Mesodermal cell (in vitro differentiated cells): ENCODE measurements around the gene TP53I11.

Source experiments
- H3K27ac ChIP-seq: 2 replicates; pipeline ENCODE4 v1.7.0; 2013; ENCODE audit warnings: mild to moderate bottlenecking, low read depth, low read length, moderate library complexity; ENCODE audit not compliant: severe bottlenecking
- H3K36me3 ChIP-seq: 2 replicates; pipeline ENCODE4 v1.7.1; 2013; ENCODE audit warnings: mild to moderate bottlenecking, low read length, moderate library complexity; ENCODE audit not compliant: control insufficient read depth, insufficient read depth
- H3K4me1 ChIP-seq: one replicate; pipeline ENCODE4 v1.7.1; 2013; ENCODE audit warnings: mild to moderate bottlenecking, low read length; ENCODE audit not compliant: insufficient read depth, control insufficient read depth, poor library complexity, severe bottlenecking
- H3K4me3 ChIP-seq: 2 replicates; pipeline ENCODE4 v1.7.0; 2013; ENCODE audit warnings: low read length, control low read depth, mild to moderate bottlenecking; ENCODE audit not compliant: insufficient read depth, poor library complexity, severe bottlenecking; ENCODE audit errors: extremely low read depth
- H3K9me3 ChIP-seq: 2 replicates; pipeline ENCODE4 v1.7.1; 2013; ENCODE audit warnings: mild to moderate bottlenecking, low read length, moderate library complexity; ENCODE audit not compliant: control insufficient read depth
- WGBS, 2 experiments: methylation state at CpG; one replicate each; pipeline ENCODE4 v1.1.5; 2013; ENCODE audit warnings: missing lambda C conversion rate in 2 of 2; ENCODE audit not compliant: insufficient coverage in 2 of 2; 5-methylcytosine and 5-hydroxymethylcytosine counted together

The TP53I11 gene

DNA sequence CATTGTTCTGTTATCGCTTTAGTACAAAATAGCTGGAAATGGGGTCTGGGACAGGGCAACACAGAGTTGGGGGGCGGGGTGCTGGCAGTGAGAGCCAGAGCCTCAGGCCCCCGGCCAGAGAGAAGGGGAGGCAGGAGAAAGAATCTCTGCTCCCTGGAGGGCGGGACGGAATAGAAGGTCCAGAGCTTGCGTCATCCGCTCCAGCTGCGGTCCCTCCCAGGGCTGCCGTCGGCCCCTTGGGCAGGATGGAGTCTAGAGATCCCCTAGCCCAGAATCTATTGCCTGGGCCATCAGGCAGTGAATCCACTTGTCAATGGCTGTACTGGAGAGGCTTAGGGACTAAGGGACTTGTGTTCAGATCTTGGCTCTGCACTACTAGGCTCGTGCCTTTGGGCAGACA is 5.0 kb downstream of the TP53I11 start:
- no peak overlapping the region for H3K4me3 ChIP-seq
- H3K27ac ChIP-seq: no peak overlapping the region
- peaks cover 67% of the 10 kb centered on the region for H3K36me3 ChIP-seq
- H3K4me1 ChIP-seq: peaks cover 15% of the 10 kb centered on the region
- no peaks in the 10 kb centered on the region for H3K9me3 ChIP-seq
- WGBS, 2 experiments: 93 to 94% methylated on average over 8 to 11 of the region's 11 CpGs

DNA sequence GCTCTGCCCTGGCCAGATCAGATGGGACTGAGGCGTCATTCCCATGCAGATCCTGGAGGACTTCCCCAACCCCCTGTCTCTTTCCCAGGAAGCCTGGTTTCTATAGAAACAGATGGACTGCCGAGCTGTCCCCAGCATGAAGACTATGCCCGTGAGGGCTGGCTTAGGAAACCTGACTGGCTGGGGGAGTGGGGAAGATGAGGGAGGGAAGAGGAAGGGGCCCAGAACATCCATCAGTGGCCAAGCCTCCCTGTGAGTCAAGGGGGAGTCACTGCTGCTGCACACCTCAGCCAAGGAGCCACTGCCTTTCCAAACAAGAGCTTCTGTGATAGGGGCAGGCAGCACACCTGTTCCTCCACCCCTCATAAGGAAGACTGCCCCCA is 5.8 kb downstream of the TP53I11 start:
- no peaks in the 10 kb centered on the region for H3K9me3 ChIP-seq
- H3K36me3 ChIP-seq: peaks cover 75% of the 10 kb centered on the region
- peaks cover 15% of the 10 kb centered on the region for H3K4me1 ChIP-seq
- H3K27ac ChIP-seq: no peak overlapping the region
- 28 to 33% methylated on average over 3 of the region's 3 CpGs for WGBS, 2 experiments
- no peak overlapping the region for H3K4me3 ChIP-seq

DNA sequence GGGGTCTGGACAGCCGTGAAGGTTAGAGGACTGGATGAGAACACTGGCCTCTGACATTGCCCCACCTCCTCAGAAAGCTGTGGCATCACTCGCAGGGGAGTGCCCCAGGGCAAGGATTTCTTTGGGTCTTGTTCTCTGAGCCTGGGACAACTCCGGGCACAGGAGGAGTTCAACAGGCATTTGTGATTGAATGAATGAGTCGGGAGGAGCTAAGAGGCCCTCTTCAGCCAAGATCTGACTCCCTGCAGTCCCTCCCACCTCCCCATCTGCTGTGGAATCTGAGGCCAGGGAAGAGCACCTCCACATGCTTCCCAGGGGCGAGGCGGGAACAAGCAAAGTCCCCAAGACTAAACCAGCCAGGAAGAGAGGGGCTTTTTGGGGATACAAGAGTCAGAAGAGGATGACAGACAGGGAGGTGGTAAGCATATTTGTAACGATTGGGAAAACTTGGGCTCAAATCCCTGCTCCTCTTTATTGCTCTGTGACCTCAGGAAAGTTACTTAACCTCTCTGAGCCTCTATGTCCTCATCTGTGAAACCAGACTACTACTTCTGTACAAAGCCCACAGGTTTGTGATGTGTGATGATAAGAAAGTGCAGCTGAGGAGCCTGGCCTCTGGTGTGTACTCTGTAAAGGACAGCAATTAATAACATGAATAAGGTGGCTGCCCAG is 6.4 kb downstream of the TP53I11 start:
- no peaks in the 10 kb centered on the region for H3K9me3 ChIP-seq
- peaks cover 15% of the 10 kb centered on the region for H3K4me1 ChIP-seq
- no peak overlapping the region for H3K27ac ChIP-seq
- H3K36me3 ChIP-seq: peaks cover 76% of the 10 kb centered on the region
- no peak overlapping the region for H3K4me3 ChIP-seq
- 55 to 56% methylated on average over 4 to 6 of the region's 7 CpGs for WGBS, 2 experiments

DNA sequence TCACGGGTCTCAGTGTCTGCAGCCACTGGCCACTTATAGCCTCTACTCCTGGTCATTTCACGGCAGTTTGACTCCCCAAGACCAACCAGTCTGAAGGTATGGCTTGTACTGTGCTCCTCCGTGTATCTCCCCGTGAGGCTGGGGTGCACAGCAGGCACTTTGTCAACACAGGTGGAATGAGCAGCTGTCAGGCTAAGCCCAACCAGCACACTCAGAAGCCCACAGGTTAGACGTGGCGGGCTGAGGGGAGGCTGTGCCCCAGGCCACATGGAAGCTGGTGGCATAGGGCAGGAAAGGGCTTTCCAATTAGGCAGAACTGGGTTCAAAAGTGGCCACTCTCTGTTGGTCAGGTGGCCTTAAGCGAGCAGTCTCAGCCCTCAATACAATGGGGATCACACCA is 7.0 kb downstream of the TP53I11 start:
- 71 to 75% methylated on average over 6 to 7 of the region's 7 CpGs for WGBS, 2 experiments
- no peaks in the 10 kb centered on the region for H3K9me3 ChIP-seq
- H3K27ac ChIP-seq: no peak overlapping the region
- H3K36me3 ChIP-seq: peaks cover 73% of the 10 kb centered on the region
- peaks cover 16% of the 10 kb centered on the region for H3K4me1 ChIP-seq
- no peak overlapping the region for H3K4me3 ChIP-seq

DNA sequence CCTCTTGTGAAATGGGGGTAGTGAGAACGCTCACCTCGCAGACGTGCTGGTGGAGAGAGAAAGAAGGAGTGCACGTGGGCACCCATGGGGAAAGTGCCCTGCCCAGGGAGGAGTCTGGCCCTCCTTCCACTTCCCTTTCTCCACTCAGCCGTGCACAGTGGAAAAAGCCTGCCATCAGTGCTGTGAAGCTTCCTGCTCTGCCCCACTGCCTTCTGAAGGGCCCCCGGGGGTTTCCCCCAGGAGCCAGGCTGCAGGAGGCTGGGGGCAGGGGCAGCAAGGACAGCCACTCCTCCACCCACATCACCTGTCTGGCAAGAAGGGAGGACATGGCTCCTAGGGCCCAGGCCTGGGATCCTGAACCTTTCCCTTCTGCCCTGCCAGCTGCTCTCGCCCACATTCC is 7.6 kb downstream of the TP53I11 start:
- peaks cover 72% of the 10 kb centered on the region for H3K36me3 ChIP-seq
- H3K4me3 ChIP-seq: no peak overlapping the region
- WGBS, 2 experiments: 94 to 100% methylated on average over 2 to 3 of the region's 7 CpGs
- no peak overlapping the region for H3K27ac ChIP-seq
- H3K4me1 ChIP-seq: peaks cover 20% of the 10 kb centered on the region
- no peaks in the 10 kb centered on the region for H3K9me3 ChIP-seq

DNA sequence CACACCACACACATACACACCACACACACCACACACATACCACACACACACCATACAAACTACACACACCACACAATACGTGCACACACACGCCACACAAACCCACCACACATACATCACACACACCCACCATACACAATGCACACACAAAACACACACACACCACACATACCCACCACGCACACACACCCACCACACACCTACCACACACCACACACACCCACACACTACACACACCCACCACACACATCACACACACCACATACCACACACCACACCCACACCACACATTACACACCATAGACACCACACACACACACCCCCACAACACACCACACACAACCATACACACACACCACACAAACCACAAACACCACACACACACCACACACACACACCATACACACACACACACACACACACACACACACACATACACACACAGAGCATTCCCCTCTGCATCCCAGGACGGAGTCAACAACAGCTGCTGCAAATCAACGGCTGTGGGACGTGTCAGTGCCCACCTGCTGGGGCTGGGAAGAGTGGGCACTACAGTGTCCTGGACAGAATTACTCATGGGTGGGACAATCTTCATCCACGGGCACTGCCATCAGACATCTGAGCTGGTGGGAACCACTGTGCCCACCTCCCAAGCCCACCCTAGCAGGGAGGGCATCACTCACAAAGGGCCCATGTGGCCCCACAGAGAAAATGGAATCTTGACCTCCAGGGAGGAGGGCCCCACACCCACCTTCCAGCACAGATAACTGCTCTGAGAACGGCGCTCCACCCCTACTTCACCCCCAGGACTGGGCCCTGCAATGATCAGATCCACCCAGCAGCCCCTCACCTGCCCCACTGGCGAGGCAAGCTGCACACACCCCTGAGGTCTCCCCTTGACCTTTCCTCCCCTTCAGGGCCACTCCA is 8.4 kb downstream of the TP53I11 start:
- H3K36me3 ChIP-seq: peaks cover 74% of the 10 kb centered on the region
- H3K27ac ChIP-seq: no peak overlapping the region
- H3K9me3 ChIP-seq: no peaks in the 10 kb centered on the region
- H3K4me1 ChIP-seq: peaks cover 19% of the 10 kb centered on the region
- H3K4me3 ChIP-seq: no peak overlapping the region
- WGBS, 2 experiments: 84 to 100% methylated on average over 7 to 10 of the region's 10 CpGs

DNA sequence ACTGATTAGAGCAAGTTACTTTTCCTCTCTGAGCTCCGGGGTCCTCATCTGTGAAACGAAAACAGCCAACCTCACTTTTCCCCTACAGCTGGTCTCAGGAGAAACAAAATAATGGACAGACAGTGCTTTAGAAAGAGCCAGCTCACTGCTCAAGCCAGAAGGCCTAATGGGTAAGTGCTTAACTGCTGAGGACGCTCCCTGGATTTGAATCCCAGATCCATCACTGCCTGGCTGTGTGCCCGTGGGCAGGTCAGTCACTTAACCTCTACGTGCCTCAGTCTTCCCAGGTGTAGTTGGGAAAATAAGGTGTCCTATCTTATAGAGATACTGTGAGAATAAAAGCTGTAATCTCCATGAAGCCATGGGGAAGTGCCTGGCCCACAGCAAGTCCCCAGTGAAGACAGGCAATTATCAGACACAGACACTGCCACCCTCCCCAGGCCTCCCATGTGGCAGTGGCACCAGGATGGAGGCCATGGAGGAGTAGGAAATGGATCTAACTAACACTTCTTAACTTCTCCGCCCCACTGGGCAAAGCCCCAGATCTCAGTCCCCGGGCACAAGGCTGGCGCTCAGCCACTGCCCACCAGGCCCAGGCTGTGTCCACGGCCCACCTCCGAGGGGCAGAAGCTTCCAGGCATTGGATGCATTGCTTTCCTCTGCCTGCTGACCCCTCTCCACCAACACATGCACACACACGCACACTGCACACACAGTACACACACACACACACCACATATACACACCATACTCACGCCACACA is 9.2 kb downstream of the TP53I11 start:
- Histone ChIP-seq H3K4me1 (peaks cover 11% of the 10 kb centered on the region), H3K27ac (no peak overlapping the region), H3K4me3 (no peak overlapping the region), H3K36me3 (peaks cover 72% of the 10 kb centered on the region), H3K9me3 (no peaks in the 10 kb centered on the region)
- 89 to 91% methylated on average over 8 to 11 of the region's 12 CpGs for WGBS, 2 experiments

DNA sequence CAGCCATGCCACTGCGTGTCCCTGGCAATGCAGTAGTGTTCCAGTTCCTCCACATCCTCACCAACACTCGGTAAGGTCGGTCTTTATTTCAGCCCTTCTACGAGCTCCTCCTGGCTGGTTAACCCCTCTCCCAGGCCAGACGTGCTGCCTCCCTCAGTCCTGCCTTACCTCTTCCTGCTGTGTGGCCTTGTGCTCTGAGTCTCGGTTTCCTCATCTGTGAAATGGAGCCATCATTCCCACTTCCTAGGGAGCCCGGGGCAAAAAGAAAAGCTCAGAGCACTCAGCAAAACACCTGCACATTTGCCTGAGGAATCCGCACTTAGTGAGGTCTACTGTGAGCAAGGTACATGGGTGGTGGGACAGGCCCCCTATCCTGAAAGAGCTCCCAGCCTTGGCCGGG is 9.8 kb downstream of the TP53I11 start:
- Histone ChIP-seq H3K36me3 (peaks cover 67% of the 10 kb centered on the region), H3K4me3 (no peak overlapping the region), H3K9me3 (no peaks in the 10 kb centered on the region), H3K27ac (no peak overlapping the region), H3K4me1 (peaks cover 11% of the 10 kb centered on the region)
- WGBS, 2 experiments: 98 to 100% methylated on average over 7 to 9 of the region's 9 CpGs

DNA sequence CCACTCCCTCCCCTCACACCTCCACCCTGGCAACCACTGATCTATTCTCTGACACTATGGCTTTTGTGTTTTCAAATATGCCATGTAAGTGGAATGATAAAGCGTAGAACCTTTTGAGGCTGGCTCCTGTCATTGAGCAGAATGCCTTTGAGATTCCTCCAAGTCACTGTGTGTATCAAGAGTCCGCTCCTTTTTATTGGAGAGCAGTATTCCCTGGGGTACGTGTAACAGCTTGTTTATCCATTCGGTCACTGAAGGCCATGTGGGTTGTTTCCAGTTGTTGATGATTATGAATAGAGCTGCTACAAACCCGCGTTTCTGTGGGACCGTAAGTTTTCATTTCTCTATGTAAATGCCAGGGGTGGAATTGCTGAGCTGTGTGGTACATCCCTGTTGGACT is 10.3 kb downstream of the TP53I11 start:
- Histone ChIP-seq H3K27ac (peak overlapping the region; percentile 23), H3K36me3 (peaks cover 62% of the 10 kb centered on the region), H3K4me1 (peaks cover 11% of the 10 kb centered on the region), H3K9me3 (no peaks in the 10 kb centered on the region), H3K4me3 (no peak overlapping the region)
- 96% methylated on average over 6 to 7 of the region's 7 CpGs for WGBS, 2 experiments

DNA sequence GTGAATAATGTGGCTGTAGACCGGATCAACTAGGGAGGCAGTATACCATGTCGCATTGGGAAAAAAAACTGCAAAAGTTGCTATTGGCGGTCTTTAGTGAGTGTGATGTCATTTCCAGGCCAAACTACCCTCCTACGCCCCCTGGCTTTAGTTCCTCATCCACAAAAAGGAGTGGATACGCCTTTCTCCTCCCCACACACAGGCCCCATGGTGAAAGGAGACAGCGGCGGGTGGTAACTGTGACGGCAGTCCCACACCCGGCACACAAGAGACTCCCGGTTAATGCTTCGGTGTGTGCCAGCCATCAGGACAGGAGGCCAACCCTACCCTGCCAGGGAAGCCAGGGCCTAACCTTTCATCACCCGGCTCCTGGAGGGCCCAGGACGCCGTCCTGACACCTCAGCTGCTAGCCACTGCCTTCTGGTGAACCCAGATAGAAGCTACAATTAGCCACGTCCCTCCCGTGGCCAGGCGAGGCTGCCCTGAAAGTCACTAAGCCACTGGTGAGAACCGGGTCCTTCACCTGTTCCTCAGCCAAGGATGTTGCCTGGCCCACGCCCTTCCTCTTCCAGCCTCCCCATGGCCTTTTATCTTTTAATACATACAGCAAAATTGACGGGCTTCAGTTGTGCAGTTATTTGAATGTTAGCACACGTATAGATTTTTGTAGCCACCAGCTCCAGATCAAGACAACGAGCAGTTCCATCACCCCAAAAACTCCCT is 10.8 kb downstream of the TP53I11 start:
- H3K4me3 ChIP-seq: no peak overlapping the region
- H3K4me1 ChIP-seq: peaks cover 7% of the 10 kb centered on the region
- 81 to 93% methylated on average over 18 to 19 of the region's 22 CpGs for WGBS, 2 experiments
- peaks cover 62% of the 10 kb centered on the region for H3K36me3 ChIP-seq
- H3K9me3 ChIP-seq: no peaks in the 10 kb centered on the region
- no peak overlapping the region for H3K27ac ChIP-seq
